ENCODE results near the gene COL23A1.

Gene COL23A1

GRCh38 chr5:178287091-178287790, 303.0 kb downstream of the COL23A1 start:
- no peak for DNase-seq (ENCODE audit: low read depth in 2 of 2)

- no peak for DNase-seq (ENCODE audit: low read depth in 2 of 2)
Observed at GRCh38 chr5:178286226-178287090, 303.7 kb downstream of the COL23A1 start.

GRCh38 chr5:178285399-178286225, 304.6 kb downstream of the COL23A1 start:
- no peak for DNase-seq (ENCODE audit: low read depth in 2 of 2)

- DNase-seq (ENCODE audit: low read depth in 2 of 2), result no peak
Observed at GRCh38 chr5:178284996-178285395, 305.2 kb downstream of the COL23A1 start.

GRCh38 chr5:178284093-178284675, 306.0 kb downstream of the COL23A1 start:
- DNase-seq (ENCODE audit: low read depth in 2 of 2), result no peak

GRCh38 chr5:178283520-178283919, 306.7 kb downstream of the COL23A1 start:
- no peak for DNase-seq (ENCODE audit: low read depth in 2 of 2)

GRCh38 chr5:178282391-178282790, 307.8 kb downstream of the COL23A1 start:
- DNase-seq (ENCODE audit: low read depth in 2 of 2), result no peak

- no peak for DNase-seq (ENCODE audit: low read depth in 2 of 2)
Observed at GRCh38 chr5:178281331-178281730, 308.9 kb downstream of the COL23A1 start.

- no peak for DNase-seq (ENCODE audit: low read depth in 2 of 2)
Observed at GRCh38 chr5:178280631-178281030, 309.6 kb downstream of the COL23A1 start.

GRCh38 chr5:178279723-178280438, 310.3 kb downstream of the COL23A1 start:
- peak in 1 of 2 experiments; percentile 61 for DNase-seq (ENCODE audit: low read depth in 2 of 2)

- no peak for DNase-seq (ENCODE audit: low read depth in 2 of 2)
Observed at GRCh38 chr5:178279026-178279722, 311.0 kb downstream of the COL23A1 start.

GRCh38 chr5:178278358-178279023, 311.7 kb downstream of the COL23A1 start:
- no peak for DNase-seq (ENCODE audit: low read depth in 2 of 2)

- DNase-seq (ENCODE audit: low read depth in 2 of 2), result no peak
Observed at GRCh38 chr5:178277866-178278265, 312.3 kb downstream of the COL23A1 start.

GRCh38 chr5:178277346-178277745, 312.8 kb downstream of the COL23A1 start:
- no peak for DNase-seq (ENCODE audit: low read depth in 2 of 2)

- no peak for DNase-seq (ENCODE audit: low read depth in 2 of 2)
Observed at GRCh38 chr5:178274781-178275537, 315.2 kb downstream of the COL23A1 start.

- DNase-seq (ENCODE audit: low read depth in 2 of 2), result no peak
Observed at GRCh38 chr5:178273665-178274541, 316.3 kb downstream of the COL23A1 start.

GRCh38 chr5:178273041-178273440, 317.2 kb downstream of the COL23A1 start:
- DNase-seq (ENCODE audit: low read depth in 2 of 2), result no peak

GRCh38 chr5:178272591-178272990, 317.6 kb downstream of the COL23A1 start:
- DNase-seq (ENCODE audit: low read depth in 2 of 2), result no peak
